Measurements from ENCODE around the gene ZBTB20.

ZBTB20 gene

GRCh38 chr3:114406286-114406685 lies 740.8 kb downstream of the ZBTB20 start:
- H3K27me3 ChIP-seq (ENCODE audit: insufficient read depth, poor library complexity, severe bottlenecking) = no peaks in the 10 kb centered on the region
- H3K27ac ChIP-seq (replicated peaks) = no peak overlapping the region
- DNase-seq (ENCODE audit: low read depth in 1 of 2, low spot score in 1 of 2) = no peak
- TF ChIP-seq POLR2AphosphoS5 (IDR thresholded peaks at IDR 0.05; ENCODE audit: low read depth) (no peak), CTCF (IDR thresholded peaks at IDR 0.05; ENCODE audit: insufficient read depth, low read length) (no peak), GABPA (IDR thresholded peaks at IDR 0.05; ENCODE audit: low read depth) (no peak), SPI1 (IDR thresholded peaks at IDR 0.05; ENCODE audit: borderline replicate concordance, low read depth) (no peak), REST (IDR thresholded peaks at IDR 0.05; ENCODE audit: insufficient replicate concordance, low read depth) (no peak)
- no peak overlapping the region for H3K4me3 ChIP-seq (replicated peaks; ENCODE audit: insufficient read depth, low read length)

GRCh38 chr3:114405202-114405990 lies 741.7 kb downstream of the ZBTB20 start:
- no peak for TF ChIP-seq POLR2AphosphoS5 (IDR thresholded peaks at IDR 0.05; ENCODE audit: low read depth)
- no peak for TF ChIP-seq SPI1 (IDR thresholded peaks at IDR 0.05; ENCODE audit: borderline replicate concordance, low read depth)
- no peak for TF ChIP-seq GABPA (IDR thresholded peaks at IDR 0.05; ENCODE audit: low read depth)
- TF ChIP-seq REST (IDR thresholded peaks at IDR 0.05; ENCODE audit: insufficient replicate concordance, low read depth) = no peak
- TF ChIP-seq CTCF (IDR thresholded peaks at IDR 0.05; ENCODE audit: insufficient read depth, low read length) = no peak
- Histone ChIP-seq H3K27ac (replicated peaks) (no peak overlapping the region), H3K27me3 (ENCODE audit: insufficient read depth, poor library complexity, severe bottlenecking) (no peaks in the 10 kb centered on the region), H3K4me3 (replicated peaks; ENCODE audit: insufficient read depth, low read length) (no peak overlapping the region)
- no peak for DNase-seq (ENCODE audit: low read depth in 1 of 2, low spot score in 1 of 2)

- H3K27me3 ChIP-seq (ENCODE audit: insufficient read depth, poor library complexity, severe bottlenecking) = no peaks in the 10 kb centered on the region
- TF ChIP-seq CTCF (IDR thresholded peaks at IDR 0.05; ENCODE audit: insufficient read depth, low read length) (no peak), GABPA (IDR thresholded peaks at IDR 0.05; ENCODE audit: low read depth) (no peak), REST (IDR thresholded peaks at IDR 0.05; ENCODE audit: insufficient replicate concordance, low read depth) (no peak), POLR2AphosphoS5 (IDR thresholded peaks at IDR 0.05; ENCODE audit: low read depth) (no peak), SPI1 (IDR thresholded peaks at IDR 0.05; ENCODE audit: borderline replicate concordance, low read depth) (no peak)
- H3K4me3 ChIP-seq (replicated peaks; ENCODE audit: insufficient read depth, low read length) = no peak overlapping the region
- no peak for DNase-seq (ENCODE audit: low read depth in 1 of 2, low spot score in 1 of 2)
- H3K27ac ChIP-seq (replicated peaks) = no peak overlapping the region
These were observed 742.5 kb downstream of the ZBTB20 start for GRCh38 chr3:114404590-114404989.
